GM19035 (cell line): ENCODE measurements around the gene MAGI1.

ENCODE experiments used
- ATAC-seq: cut with Tn5 transposase; IDR thresholded peaks from one replicate; pipeline ENCODE4 v1.9.1; 2021; ENCODE audit not compliant: unreplicated experiment

MAGI1 gene

GRCh38 chr3:65500398-65501306 lies 538.1 kb downstream of the MAGI1 start:
- no peak for ATAC-seq

GRCh38 chr3:65497846-65498245 lies 540.9 kb downstream of the MAGI1 start:
- ATAC-seq: no peak

GRCh38 chr3:65497236-65497635 lies 541.5 kb downstream of the MAGI1 start:
- no peak for ATAC-seq

- ATAC-seq: no peak
These were observed 544.8 kb downstream of the MAGI1 start for GRCh38 chr3:65493938-65494337.

- no peak for ATAC-seq
These were observed 545.3 kb downstream of the MAGI1 start for GRCh38 chr3:65493371-65493882.

GRCh38 chr3:65492249-65492648 lies 546.5 kb downstream of the MAGI1 start:
- no peak for ATAC-seq

GRCh38 chr3:65490114-65490513 lies 548.6 kb downstream of the MAGI1 start:
- ATAC-seq: no peak

- ATAC-seq: no peak
These were observed 549.5 kb downstream of the MAGI1 start for GRCh38 chr3:65489253-65489652.

- no peak for ATAC-seq
These were observed 552.8 kb downstream of the MAGI1 start for GRCh38 chr3:65485826-65486469.

GRCh38 chr3:65484964-65485363 lies 553.8 kb downstream of the MAGI1 start:
- no peak for ATAC-seq

- no peak for ATAC-seq
These were observed 555.2 kb downstream of the MAGI1 start for GRCh38 chr3:65483480-65483879.

GRCh38 chr3:65483011-65483410 lies 555.7 kb downstream of the MAGI1 start:
- no peak for ATAC-seq

GRCh38 chr3:65481085-65481484 lies 557.6 kb downstream of the MAGI1 start:
- no peak for ATAC-seq

- no peak for ATAC-seq
These were observed 558.7 kb downstream of the MAGI1 start for GRCh38 chr3:65479990-65480389.

- ATAC-seq: no peak
These were observed 559.9 kb downstream of the MAGI1 start for GRCh38 chr3:65478551-65479500.

- no peak for ATAC-seq
These were observed 565.0 kb downstream of the MAGI1 start for GRCh38 chr3:65473736-65474135.

- no peak for ATAC-seq
These were observed 566.2 kb downstream of the MAGI1 start for GRCh38 chr3:65472501-65472900.

GRCh38 chr3:65466300-65466988 lies 572.3 kb downstream of the MAGI1 start:
- no peak for ATAC-seq

GRCh38 chr3:65449841-65450428 lies 588.8 kb downstream of the MAGI1 start:
- no peak for ATAC-seq

- ATAC-seq: no peak
These were observed 590.6 kb downstream of the MAGI1 start for GRCh38 chr3:65448120-65448519.
